GM12878 (cell line): Measurements from ENCODE around the gene KLK6. TPM values are rescaled to one million over a fixed set of nuclear protein-coding genes. Genes with fewer than 3 reads are reported as not detected.

Experiments used
- ATAC-seq: fragments of 200-7000 bp; cut with Tn5 transposase; 3 replicates; pipeline ENCODE4 v1.9.1; 2020; ENCODE audit warnings: mild to moderate bottlenecking, moderate library complexity
- BruUV-seq: library from RNA; stranded (reverse); fragments of 400-500 nt; replicated peaks from 2 replicates; lab custom pipeline; 2021; lab: Mats Ljungman, UMichigan
- CTCF ChIA-PET: fragments of 300-600 bp; sonication (Branson Sonifier 250); formaldehyde crosslinking; extraction: SDS; loops from one replicate; lab custom pipeline; 2021; ENCODE audit warnings: inconsistent platforms; lab: Yijun Ruan, JAX
- POLR2A ChIA-PET: fragments of 350-600 bp; formaldehyde crosslinking; extraction: SDS; loops from one replicate; lab custom pipeline; 2021; ENCODE audit warnings: inconsistent platforms; lab: Charles Lee
- RAD21 ChIA-PET: fragments of 300-600 bp; sonication (Branson Sonifier 250); formaldehyde crosslinking; loops from one replicate; lab custom pipeline; 2023; ENCODE audit warnings: antibody characterized with exemption; ENCODE audit not compliant: unreplicated experiment; lab: Charles Lee
- SMC1A ChIA-PET: fragments of 300-600 bp; sonication (Branson Sonifier 250); formaldehyde crosslinking; loops from one replicate; lab custom pipeline; 2023; ENCODE audit not compliant: unreplicated experiment, uncharacterized antibody; lab: Charles Lee
- DNase-seq: peaks from one replicate; pipeline ENCODE4 v3.0.0-alpha.2; 2011; ENCODE audit warnings: low read depth, low spot score
- FAIRE-seq: peaks from 3 replicates; lab custom pipeline; 2011; peaks lifted over from hg19 to GRCh38; lab: Jason Lieb, UNC
- H2AFZ ChIP-seq: 2 replicates; pipeline ENCODE4 v1.6.0; 2011; ENCODE audit warnings: low read depth, low read length, control low read depth; ENCODE audit not compliant: control insufficient read depth
- H3K27ac ChIP-seq: 2 replicates; pipeline ENCODE4 v1.5.1; 2011; ENCODE audit warnings: control low read depth; ENCODE audit not compliant: control insufficient read depth, insufficient read depth
- H3K27me3 ChIP-seq, 2 experiments: replicated peaks in 1 of 2; 2 replicates each; pipeline versions ENCODE4 v1.6.0 to v1.6.1; 2011; ENCODE audit warnings: low read length in 1 of 2; ENCODE audit not compliant: control insufficient read depth in 2 of 2, insufficient read depth in 2 of 2
- H3K36me3 ChIP-seq, 2 experiments: 2 replicates each; pipeline ENCODE4 v1.5.1; 2011; ENCODE audit warnings: low read length in 1 of 2; ENCODE audit not compliant: control insufficient read depth in 2 of 2, insufficient read depth in 2 of 2
- H3K4me1 ChIP-seq: 2 replicates; pipeline ENCODE4 v1.6.1; 2011; ENCODE audit warnings: mild to moderate bottlenecking, low read length, moderate library complexity, mixed read lengths; ENCODE audit not compliant: control insufficient read depth, insufficient read depth
- H3K4me2 ChIP-seq: 2 replicates; pipeline ENCODE4 v1.6.0; 2011; ENCODE audit warnings: control low read depth; ENCODE audit not compliant: control insufficient read depth, insufficient read depth
- H3K4me3 ChIP-seq: fragments of 200-600 bp; sonication (generic); 2 replicates; pipeline ENCODE4 v1.5.1; 2016
- H3K79me2 ChIP-seq: 2 replicates; pipeline ENCODE4 v1.6.0; 2011; ENCODE audit warnings: low read length; ENCODE audit not compliant: control insufficient read depth, insufficient read depth
- H3K9ac ChIP-seq: 2 replicates; pipeline ENCODE4 v1.8.0; 2011; ENCODE audit warnings: low read length, control low read depth, mixed read lengths; ENCODE audit not compliant: control insufficient read depth, insufficient read depth
- H3K9me3 ChIP-seq: replicated peaks from 3 replicates; pipeline ENCODE4 v1.5.1; 2011; ENCODE audit warnings: mild to moderate bottlenecking, low read length; ENCODE audit not compliant: control insufficient read depth, insufficient read depth
- H4K20me1 ChIP-seq: 2 replicates; pipeline ENCODE4 v1.6.0; 2011; ENCODE audit not compliant: control insufficient read depth, insufficient read depth
- CEBPB ChIP-seq, 2 experiments: fragments of 150-350 bp in 1 of 2; IDR thresholded peaks; 2 replicates each; pipeline ENCODE4 v1.6.1; 2012 to 2014; ENCODE audit warnings: low read depth in 2 of 2, low read length in 2 of 2, borderline replicate concordance in 1 of 2, inconsistent platforms in 1 of 2
- CHD2 ChIP-seq: IDR thresholded peaks from 2 replicates; pipeline ENCODE4 v1.6.1; 2011; ENCODE audit warnings: low read depth, low read length, improper control_type of control experiment, borderline replicate concordance
- GABPA ChIP-seq: IDR thresholded peaks from 2 replicates; pipeline ENCODE4 v1.6.1; 2014; ENCODE audit warnings: antibody characterized with exemption, low read depth, mild to moderate bottlenecking, inconsistent platforms
- MEF2A ChIP-seq: IDR thresholded peaks from 2 replicates; pipeline ENCODE4 v1.6.1; 2011; ENCODE audit warnings: low read depth, mild to moderate bottlenecking, low read length, moderate library complexity; ENCODE audit not compliant: insufficient read depth
- NBN ChIP-seq: fragments of 450-650 bp; IDR thresholded peaks from 2 replicates; pipeline ENCODE4 v1.6.1; 2016
- PAX5 ChIP-seq: IDR thresholded peaks from 2 replicates; pipeline ENCODE4 v1.6.1; 2011; ENCODE audit warnings: low read depth, low read length, borderline replicate concordance
- PBX3 ChIP-seq: IDR thresholded peaks from 2 replicates; pipeline ENCODE4 v1.6.1; 2011; ENCODE audit warnings: mild to moderate bottlenecking, low read depth, low read length, moderate library complexity; ENCODE audit not compliant: insufficient replicate concordance
- RBBP5 ChIP-seq: fragments of 200-600 bp; sonication (generic); conservative IDR thresholded peaks from 2 replicates; pipeline ENCODE4 v1.6.1; 2016
- SIN3A ChIP-seq: IDR thresholded peaks from 2 replicates; pipeline ENCODE4 v1.6.1; 2012; ENCODE audit warnings: low read depth, low read length, improper control_type of control experiment
- SMC3 ChIP-seq: IDR thresholded peaks from 2 replicates; pipeline ENCODE4 v1.6.1; 2011; ENCODE audit warnings: low read length, improper control_type of control experiment, borderline replicate concordance
- SUPT20H ChIP-seq: IDR thresholded peaks from 2 replicates; pipeline ENCODE4 v1.6.1; 2011; ENCODE audit warnings: low read depth, mild to moderate bottlenecking, low read length, moderate library complexity, borderline replicate concordance; ENCODE audit not compliant: control insufficient read depth
- USF1 ChIP-seq: IDR thresholded peaks from 2 replicates; pipeline ENCODE4 v1.6.1; 2011; ENCODE audit warnings: borderline replicate concordance, low read depth, mild to moderate bottlenecking, moderate library complexity, mixed read lengths, low read length; ENCODE audit not compliant: insufficient read depth; ENCODE audit errors: extremely low read length
- ZNF384 ChIP-seq: IDR thresholded peaks from 2 replicates; pipeline ENCODE4 v1.6.1; 2012; ENCODE audit warnings: low read depth, mild to moderate bottlenecking, low read length, improper control_type of control experiment, borderline replicate concordance
- WGBS: methylation state at CpG from one replicate; pipeline ENCODE4 v1.1.6; 2016; ENCODE audit warnings: low lambda C conversion rate; ENCODE audit not compliant: insufficient replicate concordance, insufficient coverage; ENCODE audit errors: missing lambda C conversion rate; 5-methylcytosine and 5-hydroxymethylcytosine counted together
- in situ Hi-C: fragments of 300-500 bp; cut with MboI; formaldehyde crosslinking; loops from 9 replicates; pipeline ENCODE4 v1.14.3; 2018; ENCODE audit warnings: mixed read lengths
- intact Hi-C: fragments of 100-400 bp; cut with micrococcal nuclease; formaldehyde crosslinking; loops from one replicate; pipeline ENCODE4 v1.14.2; 2022; ENCODE audit not compliant: unreplicated experiment
- polyA plus RNA-seq, 11 experiments: library from polyadenylated mRNA; depleted of rRNA in 4 of 11; unstranded in 6 of 11; stranded (reverse) in 5 of 11; fragments of >200 nt; fragmentation: Nextera tagmentation in 4 of 11; fragmentation: Illumina TruSeq in 1 of 11; extraction: Ambion mirVana in 4 of 11; extraction: Trizol in 1 of 11; gene quantifications; 1 replicate in 1 of 11; 2 replicates in 10 of 11; pipeline versions ENCODE4 v1.2.1 to v1.2.3, GENCODE V29; 2011 to 2016; ENCODE audit warnings: inconsistent platforms in 2 of 11, missing spikeins in 2 of 11, low read depth in 1 of 11
- total RNA-seq, 4 experiments: library from RNA; depleted of rRNA in 3 of 4; stranded (reverse); fragments of >200 nt in 3 of 4; fragmentation: Illumina TruSeq in 1 of 4; extraction: Trizol in 1 of 4; gene quantifications; 2 replicates each; pipeline versions ENCODE4 v1.2.1 to v1.2.3, GENCODE V29; 2013 to 2021
- TF ChIP-seq, protein P1 (sequence below): IDR thresholded peaks from 2 replicates; pipeline ENCODE4 v1.6.1; 2011; ENCODE audit warnings: low read depth, mild to moderate bottlenecking, low read length, moderate library complexity, borderline replicate concordance; ENCODE audit errors: extremely low read depth
- TF ChIP-seq, protein P2 (sequence below): fragments of 450-650 bp; formaldehyde crosslinking; IDR thresholded peaks from 2 replicates; pipeline ENCODE4 v1.4.0; 2022; ENCODE audit warnings: mild to moderate bottlenecking, moderate library complexity

KLK6 gene
- total and polyA plus RNA-seq, 10 of the 15 experiments (the other 5 are each of a cell fraction or from before 2014, with no cell fraction given) = not detected

GRCh38 chr19:50968716-50969412 lies 527 bp downstream of the KLK6 start:
- no peaks in the 10 kb centered on the region for H3K79me2 ChIP-seq
- BruUV-seq = no TSS peak

More at GRCh38 chr19:50968716-50969412, 527 bp downstream of the KLK6 start:
- FAIRE-seq = no peak
- POLR2A ChIA-PET = no interaction called here
- in situ Hi-C loops (no loop called here), intact Hi-C loops (no loop called here)
- no peak for ATAC-seq
- no peaks in the 10 kb centered on the region for H3K36me3 ChIP-seq
- H3K9me3 ChIP-seq = no peaks in the 10 kb centered on the region
- H3K4me3 ChIP-seq = no peak overlapping the region
- no peak for TF ChIP-seq MEF2A
- TF ChIP-seq GABPA = no peak
- TF ChIP-seq SMC3 = no peak
- TF ChIP-seq, protein P1, sequence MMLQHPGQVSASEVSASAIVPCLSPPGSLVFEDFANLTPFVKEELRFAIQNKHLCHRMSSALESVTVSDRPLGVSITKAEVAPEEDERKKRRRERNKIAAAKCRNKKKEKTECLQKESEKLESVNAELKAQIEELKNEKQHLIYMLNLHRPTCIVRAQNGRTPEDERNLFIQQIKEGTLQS = no peak
- no peak for TF ChIP-seq PAX5
- TF ChIP-seq NBN = no peak
- no peak for TF ChIP-seq SIN3A
- TF ChIP-seq, protein P2, sequence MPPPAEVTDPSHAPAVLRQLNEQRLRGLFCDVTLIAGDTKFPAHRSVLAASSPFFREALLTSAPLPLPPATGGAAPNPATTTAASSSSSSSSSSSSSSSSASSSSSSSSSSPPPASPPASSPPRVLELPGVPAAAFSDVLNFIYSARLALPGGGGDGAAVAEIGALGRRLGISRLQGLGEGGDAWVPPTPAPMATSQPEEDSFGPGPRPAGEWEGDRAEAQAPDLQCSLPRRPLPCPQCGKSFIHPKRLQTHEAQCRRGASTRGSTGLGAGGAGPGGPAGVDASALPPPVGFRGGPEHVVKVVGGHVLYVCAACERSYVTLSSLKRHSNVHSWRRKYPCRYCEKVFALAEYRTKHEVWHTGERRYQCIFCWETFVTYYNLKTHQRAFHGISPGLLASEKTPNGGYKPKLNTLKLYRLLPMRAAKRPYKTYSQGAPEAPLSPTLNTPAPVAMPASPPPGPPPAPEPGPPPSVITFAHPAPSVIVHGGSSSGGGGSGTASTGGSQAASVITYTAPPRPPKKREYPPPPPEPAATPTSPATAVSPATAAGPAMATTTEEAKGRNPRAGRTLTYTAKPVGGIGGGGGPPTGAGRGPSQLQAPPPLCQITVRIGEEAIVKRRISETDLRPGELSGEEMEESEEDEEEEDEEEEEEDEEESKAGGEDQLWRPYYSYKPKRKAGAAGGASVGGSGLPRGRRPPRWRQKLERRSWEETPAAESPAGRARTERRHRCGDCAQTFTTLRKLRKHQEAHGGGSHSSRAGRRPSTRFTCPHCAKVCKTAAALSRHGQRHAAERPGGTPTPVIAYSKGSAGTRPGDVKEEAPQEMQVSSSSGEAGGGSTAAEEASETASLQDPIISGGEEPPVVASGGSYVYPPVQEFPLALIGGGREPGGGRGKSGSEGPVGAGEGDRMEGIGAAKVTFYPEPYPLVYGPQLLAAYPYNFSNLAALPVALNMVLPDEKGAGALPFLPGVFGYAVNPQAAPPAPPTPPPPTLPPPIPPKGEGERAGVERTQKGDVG (CRISPR knock-in tag) = no peak
- no peak for TF ChIP-seq CEBPB (IDR thresholded peaks at IDR 0.05; ENCODE audit: borderline replicate concordance in 1 of 2, low read depth in 2 of 2, low read length in 2 of 2)
- no peak for TF ChIP-seq SUPT20H
- TF ChIP-seq PBX3 = no peak
- TF ChIP-seq RBBP5 = no peak
- TF ChIP-seq USF1 = no peak
- no peak for TF ChIP-seq CHD2
- no peak for TF ChIP-seq ZNF384
- CTCF ChIA-PET = no interaction called here
- H3K4me2 ChIP-seq = no peak overlapping the region
- no peak overlapping the region for H3K9ac ChIP-seq
- SMC1A ChIA-PET = no interaction called here
- DNase-seq = no peak
- H3K27me3 ChIP-seq = peaks cover 2% of the 10 kb centered on the region in 2 experiments; a peak in 3 of 4 replicates
- H3K27ac ChIP-seq = no peak overlapping the region
- whole genome bisulfite sequencing = 21% methylated on average over 6 of the region's 7 CpGs
- no peaks in the 10 kb centered on the region for H4K20me1 ChIP-seq
- H2AFZ ChIP-seq = no peak overlapping the region
- no peaks in the 10 kb centered on the region for H3K4me1 ChIP-seq
- RAD21 ChIA-PET = no interaction called here
